ENCODE measurements around the gene ARPC3. TPM values are rescaled to one million over a fixed set of nuclear protein-coding genes. Genes with fewer than 3 reads are reported as not detected.
"Not testable (repeated sequence)": the region's sequence is repeated elsewhere in the genome, so short reads cannot be mapped to it uniquely, and the experiment has no call there.

ARPC3 gene
- total RNA-seq, 1 experiment from 2014 or later = 188 TPM

- H3K27ac Mint-ChIP-seq = 0 out of 7 replicates have a peak overlapping the region, but pooled peaks of 1 of the 3 experiments have one; percentile 72
- H2BK120ac ChIP-seq (ENCODE audit: low read depth, low read length, poor library complexity, severe bottlenecking) = not testable (repeated sequence)
- no CpG with 5 or more reads among the region's 3 CpGs for WGBS (ENCODE audit: extremely low coverage, insufficient read length, low lambda C conversion rate)
Measured at GRCh38 chr12:110417113-110417512, 33.0 kb downstream of the ARPC3 start.

DNA sequence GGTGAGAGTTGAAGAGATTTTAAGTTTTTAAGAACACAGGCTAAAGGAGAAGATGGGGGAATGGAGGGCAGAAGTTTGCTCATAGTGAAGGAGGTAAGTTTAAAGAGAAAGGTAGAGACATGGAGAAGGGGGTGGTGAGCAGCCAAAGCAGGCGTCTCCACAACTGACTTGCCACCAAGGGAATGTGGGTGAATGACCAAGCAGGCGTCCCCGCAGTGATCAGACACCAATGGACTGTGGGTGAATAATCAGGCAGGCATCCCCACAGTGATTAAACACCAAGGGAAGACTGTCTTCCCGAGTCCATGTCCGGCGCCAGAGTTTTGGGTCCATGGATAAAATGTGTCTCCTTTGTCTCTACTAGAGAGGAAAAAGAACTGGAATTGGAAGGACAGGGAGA, 40.1 kb downstream of the ARPC3 start:
- H4K8ac ChIP-seq (replicated peaks; ENCODE audit: insufficient read length, low read depth, low read length); H3K27ac ChIP-seq (ENCODE audit: insufficient read length, low read depth, low read length); H3K27me3 Mint-ChIP-seq (ENCODE audit: low read depth); H3K79me2 ChIP-seq (ENCODE audit: insufficient read depth, low read length); H2AFZ ChIP-seq (ENCODE audit: low read length); H2BK15ac ChIP-seq (ENCODE audit: low read depth, low read length); H3K9me3 ChIP-seq (ENCODE audit: control insufficient read depth, low read depth, low read length); H2BK5ac ChIP-seq (ENCODE audit: insufficient read length, low read length); H3K9me3 Mint-ChIP-seq; H2BK120ac ChIP-seq (ENCODE audit: low read depth, low read length, poor library complexity, severe bottlenecking); H4K91ac ChIP-seq (ENCODE audit: insufficient read length, low read depth, low read length); H4K20me1 ChIP-seq (ENCODE audit: control insufficient read depth, insufficient read depth, insufficient read length); H3K79me1 ChIP-seq (ENCODE audit: insufficient read depth, low read depth, low read length, poor library complexity, severe bottlenecking); H3K4me3 Mint-ChIP-seq; H3K23me2 ChIP-seq (ENCODE audit: insufficient read length, low read depth, low read length, poor library complexity, severe bottlenecking); H2BK20ac ChIP-seq (ENCODE audit: low read depth, low read length, poor library complexity, severe bottlenecking); H3K4ac ChIP-seq (ENCODE audit: low read depth, low read length); DNase-seq; H3K9ac ChIP-seq (ENCODE audit: extremely low read depth, insufficient read length, low read length); H2AK5ac ChIP-seq (ENCODE audit: insufficient read length, low read length); H2BK12ac ChIP-seq (ENCODE audit: insufficient read length, low read depth, low read length); H3T11ph ChIP-seq (ENCODE audit: low read length); H3K18ac ChIP-seq (ENCODE audit: insufficient read length, low read depth, low read length); H3K4me1 Mint-ChIP-seq; H3K14ac ChIP-seq (ENCODE audit: insufficient read depth, low read length); H3K4me1 ChIP-seq (ENCODE audit: insufficient read depth, low read length); H3K56ac ChIP-seq (ENCODE audit: insufficient read length, low read depth, low read length); H3K23ac ChIP-seq (ENCODE audit: insufficient read length, low read depth, low read length); H3K36me3 Mint-ChIP-seq (ENCODE audit: insufficient read depth in 1 of 3, low read depth in 3 of 3); H4K5ac ChIP-seq (ENCODE audit: insufficient read length, low read depth, low read length); H3K27me3 ChIP-seq (ENCODE audit: insufficient read depth, low read length); H3K4me2 ChIP-seq (ENCODE audit: insufficient read depth, insufficient read length, low read length): not testable (repeated sequence)
- peak overlapping the region in 1 of 3 experiments; percentile 58; a peak in 1 of 7 replicates for H3K27ac Mint-ChIP-seq
- WGBS (ENCODE audit: extremely low coverage, insufficient read length, low lambda C conversion rate) = no CpG with 5 or more reads among the region's 6 CpGs

More at GRCh38 chr12:110417113-110417512, 33.0 kb downstream of the ARPC3 start:
- not testable (repeated sequence) for H3K4me1 ChIP-seq (ENCODE audit: insufficient read depth, low read length); H3T11ph ChIP-seq (ENCODE audit: low read length); H2BK5ac ChIP-seq (ENCODE audit: insufficient read length, low read length); H3K18ac ChIP-seq (ENCODE audit: insufficient read length, low read depth, low read length); H3K23ac ChIP-seq (ENCODE audit: insufficient read length, low read depth, low read length); DNase-seq; H4K91ac ChIP-seq (ENCODE audit: insufficient read length, low read depth, low read length); H3K27me3 Mint-ChIP-seq (ENCODE audit: low read depth); H3K4me1 Mint-ChIP-seq; H3K9ac ChIP-seq (ENCODE audit: extremely low read depth, insufficient read length, low read length); H3K79me1 ChIP-seq (ENCODE audit: insufficient read depth, low read depth, low read length, poor library complexity, severe bottlenecking); H3K4me2 ChIP-seq (ENCODE audit: insufficient read depth, insufficient read length, low read length); H4K5ac ChIP-seq (ENCODE audit: insufficient read length, low read depth, low read length); H3K27me3 ChIP-seq (ENCODE audit: insufficient read depth, low read length); H3K4ac ChIP-seq (ENCODE audit: low read depth, low read length); H3K27ac ChIP-seq (ENCODE audit: insufficient read length, low read depth, low read length); H4K8ac ChIP-seq (replicated peaks; ENCODE audit: insufficient read length, low read depth, low read length); H3K4me3 Mint-ChIP-seq; H3K14ac ChIP-seq (ENCODE audit: insufficient read depth, low read length); H3K79me2 ChIP-seq (ENCODE audit: insufficient read depth, low read length); H2BK12ac ChIP-seq (ENCODE audit: insufficient read length, low read depth, low read length); H3K23me2 ChIP-seq (ENCODE audit: insufficient read length, low read depth, low read length, poor library complexity, severe bottlenecking); H2BK15ac ChIP-seq (ENCODE audit: low read depth, low read length); H3K9me3 ChIP-seq (ENCODE audit: control insufficient read depth, low read depth, low read length); H3K9me3 Mint-ChIP-seq; H3K56ac ChIP-seq (ENCODE audit: insufficient read length, low read depth, low read length); H2AK5ac ChIP-seq (ENCODE audit: insufficient read length, low read length); H3K36me3 Mint-ChIP-seq (ENCODE audit: insufficient read depth in 1 of 3, low read depth in 3 of 3); H2AFZ ChIP-seq (ENCODE audit: low read length); H4K20me1 ChIP-seq (ENCODE audit: control insufficient read depth, insufficient read depth, insufficient read length); H2BK20ac ChIP-seq (ENCODE audit: low read depth, low read length, poor library complexity, severe bottlenecking)
